Right ventricle myocardium inferior (tissue), 1 donor: ENCODE data around the gene PI4K2B. TPM values are rescaled to one million over a fixed set of nuclear protein-coding genes. Genes with fewer than 3 reads are reported as not detected.
"Not testable (repeated sequence)": the region's sequence is repeated elsewhere in the genome, so short reads cannot be mapped to it uniquely, and the experiment has no call there.

Experiments
- ATAC-seq: fragments of 200-7000 bp; cut with Tn5 transposase; one replicate; pipeline ENCODE4 v1.9.1; 2020; ENCODE audit warnings: mild to moderate bottlenecking, moderate library complexity
- DNase-seq: peaks from one replicate; pipeline ENCODE4 v3.0.0; 2021; ENCODE audit errors: missing footprints
- intact Hi-C: fragments of 100-400 bp; cut with DNase I; formaldehyde crosslinking; loops from one replicate; pipeline ENCODE4 v1.11.0; 2022
- long read RNA-seq: library from polyadenylated mRNA; unstranded; transcript quantifications from one replicate; pipeline ENCODE4 v2.0.0, GENCODE V29; 2021
- total RNA-seq: library from RNA; stranded (reverse); fragmentation: NEBNext Ultra II Directional; extraction: Animal tissue kit (Norgen Biotek cat#: 25700); gene quantifications from one replicate; pipeline ENCODE4 v1.2.1, GENCODE V29; 2021
- donor health status: DM: no; HTN: yes; CAD: no; lungs with severe emphysema.

The PI4K2B gene
- total RNA-seq: 1.8 TPM
- long read RNA-seq: 0 reads

GRCh38 chr4:25233737-25234389, at the start of gene PI4K2B:
Gene PI4K2B (plus strand): TSS chr4:25234033. CDS start chr4:25234164, 131 bp downstream.
- ATAC-seq (peak; percentile 94), DNase-seq (peak; percentile 95)
- intact Hi-C loops: loop anchor here (5.0 kb wide), 2 partner anchors 72 to 78 kb away; partner anchors contain the start of genes SEPSECS and ZCCHC4

DNA sequence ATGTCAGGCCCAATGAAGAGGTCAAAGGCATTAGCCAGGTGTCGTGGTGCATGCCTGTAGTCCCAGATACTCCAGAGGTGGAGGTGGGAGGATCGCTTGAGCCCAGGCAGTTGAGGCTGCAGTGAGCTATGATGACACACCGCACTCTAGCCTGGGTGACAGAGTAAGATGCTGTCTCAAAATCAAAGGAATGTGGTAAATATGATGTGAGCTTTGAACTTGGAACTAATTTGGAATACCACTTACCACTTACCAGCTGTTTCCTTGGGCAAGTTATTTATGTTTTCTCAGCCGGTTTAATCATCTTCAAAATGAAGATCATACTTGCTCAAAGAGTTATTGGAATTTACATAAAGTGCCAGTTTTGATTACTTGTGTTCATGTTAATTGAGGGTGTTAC, 49.8 kb upstream of the PI4K2B start:
- intact Hi-C loops: loop anchor here (5.0 kb wide), 1 partner anchor 183 kb away; no protein-coding TSS in a partner anchor
- no peak for DNase-seq
- no peak for ATAC-seq

- no peak for DNase-seq
- intact Hi-C loops: no loop called here
Observed at GRCh38 chr4:25190407-25190806, 43.4 kb upstream of the PI4K2B start.

DNA sequence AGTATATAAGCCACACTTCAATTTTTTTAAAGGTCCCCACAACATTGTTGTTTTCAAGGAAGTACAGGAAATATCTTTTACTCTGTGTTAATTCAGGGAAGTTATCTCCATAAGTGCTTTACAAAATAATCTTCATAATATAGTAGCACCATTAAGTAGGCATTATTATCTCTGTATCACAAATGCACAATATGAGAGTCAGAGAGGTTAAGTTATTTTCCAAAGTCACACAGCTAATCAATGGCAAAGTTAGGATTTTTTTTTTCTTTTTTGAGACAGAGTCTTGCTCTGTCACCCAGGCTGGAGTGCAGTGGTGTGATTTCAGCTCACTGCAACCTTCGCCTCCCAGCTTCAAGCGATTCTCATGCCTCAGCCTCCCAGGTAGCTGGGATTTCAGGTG, 35.1 kb upstream of the PI4K2B start:
- no peak for ATAC-seq
- DNase-seq: no peak
- intact Hi-C loops: no loop called here

More at GRCh38 chr4:25190407-25190806, 43.4 kb upstream of the PI4K2B start:
- ATAC-seq: no peak

DNA sequence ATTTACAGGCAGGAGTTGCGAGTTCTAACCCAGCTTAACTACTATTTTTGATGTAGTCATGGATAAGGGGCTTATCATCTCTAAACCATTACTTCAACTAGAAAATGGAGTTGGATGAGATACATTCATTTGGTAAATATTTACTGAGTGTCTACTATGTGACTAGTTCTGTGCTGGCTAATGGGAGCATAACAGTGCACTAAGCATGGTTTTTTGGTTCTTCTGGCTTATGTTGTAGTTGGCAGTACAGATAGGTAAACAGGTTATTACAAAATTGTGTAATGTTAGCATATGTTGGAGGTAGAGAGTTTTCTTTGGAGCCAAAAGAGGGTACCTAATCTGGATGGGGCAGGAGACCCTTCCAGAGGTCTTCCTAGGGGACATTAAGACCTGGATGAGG, 25.8 kb upstream of the PI4K2B start:
- intact Hi-C loops: no loop called here
- ATAC-seq (no peak), DNase-seq (no peak)

GRCh38 chr4:25209702-25210101, 24.1 kb upstream of the PI4K2B start:
- intact Hi-C loops: no loop called here
- ATAC-seq (no peak), DNase-seq (no peak)

DNA sequence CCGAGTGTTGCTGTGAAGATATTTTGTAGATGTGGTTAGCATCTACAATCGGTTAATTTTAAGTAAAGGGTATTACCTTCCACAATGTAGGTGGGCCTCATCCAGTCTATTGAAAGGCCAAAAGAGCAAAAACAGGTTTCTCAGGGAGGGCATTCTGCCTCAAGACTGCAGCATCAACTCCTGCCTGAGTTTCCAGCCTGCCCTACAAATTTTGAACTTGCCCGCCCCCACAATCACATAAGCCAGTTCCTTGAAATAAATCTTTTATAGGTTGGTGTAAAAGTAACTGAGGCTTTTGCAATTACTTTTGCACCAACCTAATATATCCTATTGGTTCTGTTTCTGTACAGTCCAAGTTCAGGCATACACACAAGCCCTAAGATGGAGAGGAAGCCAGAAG, 22.1 kb upstream of the PI4K2B start:
- intact Hi-C loops: no loop called here
- no peak for DNase-seq

GRCh38 chr4:25212822-25213221, 21.0 kb upstream of the PI4K2B start:
- intact Hi-C loops: no loop called here
- DNase-seq: no peak
- ATAC-seq: no peak

More for the DNA sequence above, 22.1 kb upstream of the PI4K2B start:
- ATAC-seq: no peak

GRCh38 chr4:25213347-25213979, 20.4 kb upstream of the PI4K2B start:
- no peak for DNase-seq
- intact Hi-C loops: no loop called here
- no peak for ATAC-seq

GRCh38 chr4:25214750-25215149, 19.1 kb upstream of the PI4K2B start:
- ATAC-seq, intact Hi-C loops, DNase-seq: not testable (repeated sequence)

DNA sequence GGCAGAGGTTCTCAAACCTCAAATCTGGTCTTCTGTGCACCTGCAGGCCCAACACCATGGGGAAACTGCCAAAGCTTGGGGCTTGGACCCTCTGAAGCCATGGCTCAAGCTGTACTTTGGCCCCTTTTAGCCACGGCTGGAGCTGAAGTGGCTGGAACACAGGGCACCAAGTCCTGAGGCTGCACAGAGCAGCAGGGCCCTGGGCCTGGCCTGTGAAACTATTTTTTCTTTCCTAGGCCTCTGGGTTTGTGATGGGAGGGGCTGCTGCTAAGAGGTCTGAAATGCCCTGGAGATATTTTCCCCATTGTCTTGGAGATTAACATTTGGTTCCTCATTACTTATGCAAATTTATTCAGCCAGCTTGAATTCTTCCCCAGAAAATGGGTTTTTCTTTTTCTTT, 18.3 kb upstream of the PI4K2B start:
- no peak for ATAC-seq
- intact Hi-C loops: no loop called here
- DNase-seq: no peak

- intact Hi-C loops: no loop called here
- no peak for ATAC-seq
- no peak for DNase-seq
Observed at GRCh38 chr4:25221377-25221776, 12.5 kb upstream of the PI4K2B start.

DNA sequence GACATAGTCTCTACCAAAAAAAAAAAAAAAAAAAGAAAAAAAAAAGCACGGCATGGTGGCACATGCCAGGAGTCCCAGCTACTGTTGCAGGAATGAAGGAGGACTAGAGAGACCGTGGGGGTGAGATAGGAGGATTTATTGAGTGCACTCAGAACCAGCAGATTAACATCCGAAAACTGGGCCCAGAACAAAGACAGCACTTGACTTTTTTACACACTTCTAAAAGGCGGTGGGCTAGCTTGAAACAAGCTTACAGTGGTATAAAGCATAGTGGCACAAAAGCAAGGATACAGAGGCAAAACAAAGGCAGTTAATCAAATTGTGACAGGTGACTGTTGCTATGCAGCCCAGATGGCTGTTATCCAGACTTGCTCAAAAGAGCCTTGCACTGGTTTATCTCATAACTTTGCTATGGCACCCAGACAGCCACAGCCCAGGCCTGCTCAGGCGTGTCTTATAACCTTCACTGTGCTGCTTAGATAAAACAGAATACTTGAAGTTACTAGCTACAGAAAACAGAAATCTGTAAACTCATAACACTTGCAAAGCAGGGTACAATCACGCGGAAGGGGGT, 9.9 kb upstream of the PI4K2B start:
- intact Hi-C loops: no loop called here
- DNase-seq (no peak), ATAC-seq (no peak)

DNA sequence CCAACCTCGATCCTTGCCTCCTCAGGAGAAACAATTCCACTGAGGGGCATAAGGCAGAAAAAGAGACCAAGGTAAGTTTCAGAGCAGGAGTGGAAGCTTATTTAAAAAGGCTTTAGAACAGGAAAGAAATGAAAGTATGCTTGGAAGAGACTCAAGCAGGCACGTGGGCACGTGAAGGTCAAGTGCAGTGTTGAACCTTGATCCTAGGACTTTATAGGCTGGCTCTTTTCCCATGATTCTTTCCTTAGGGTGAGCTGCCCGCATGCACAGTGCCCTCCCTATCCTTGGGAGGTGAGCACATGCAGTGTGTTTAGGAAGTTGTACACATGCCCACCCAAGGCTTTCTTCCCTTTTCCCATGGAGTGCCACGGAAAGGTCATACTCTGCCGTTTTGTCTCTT, 4.0 kb upstream of the PI4K2B start:
- intact Hi-C loops: loop anchor here (5.0 kb wide), 2 partner anchors 68 to 82 kb away; partner anchors contain the start of genes SEPSECS and ZCCHC4
- DNase-seq (no peak), ATAC-seq (no peak)

- intact Hi-C loops: loop anchor here (5.0 kb wide), 2 partner anchors 71 to 79 kb away; partner anchors contain the start of genes SEPSECS and ZCCHC4
- DNase-seq (no peak), ATAC-seq (no peak)
Observed at GRCh38 chr4:25233194-25233593, 639 bp upstream of the PI4K2B start.

DNA sequence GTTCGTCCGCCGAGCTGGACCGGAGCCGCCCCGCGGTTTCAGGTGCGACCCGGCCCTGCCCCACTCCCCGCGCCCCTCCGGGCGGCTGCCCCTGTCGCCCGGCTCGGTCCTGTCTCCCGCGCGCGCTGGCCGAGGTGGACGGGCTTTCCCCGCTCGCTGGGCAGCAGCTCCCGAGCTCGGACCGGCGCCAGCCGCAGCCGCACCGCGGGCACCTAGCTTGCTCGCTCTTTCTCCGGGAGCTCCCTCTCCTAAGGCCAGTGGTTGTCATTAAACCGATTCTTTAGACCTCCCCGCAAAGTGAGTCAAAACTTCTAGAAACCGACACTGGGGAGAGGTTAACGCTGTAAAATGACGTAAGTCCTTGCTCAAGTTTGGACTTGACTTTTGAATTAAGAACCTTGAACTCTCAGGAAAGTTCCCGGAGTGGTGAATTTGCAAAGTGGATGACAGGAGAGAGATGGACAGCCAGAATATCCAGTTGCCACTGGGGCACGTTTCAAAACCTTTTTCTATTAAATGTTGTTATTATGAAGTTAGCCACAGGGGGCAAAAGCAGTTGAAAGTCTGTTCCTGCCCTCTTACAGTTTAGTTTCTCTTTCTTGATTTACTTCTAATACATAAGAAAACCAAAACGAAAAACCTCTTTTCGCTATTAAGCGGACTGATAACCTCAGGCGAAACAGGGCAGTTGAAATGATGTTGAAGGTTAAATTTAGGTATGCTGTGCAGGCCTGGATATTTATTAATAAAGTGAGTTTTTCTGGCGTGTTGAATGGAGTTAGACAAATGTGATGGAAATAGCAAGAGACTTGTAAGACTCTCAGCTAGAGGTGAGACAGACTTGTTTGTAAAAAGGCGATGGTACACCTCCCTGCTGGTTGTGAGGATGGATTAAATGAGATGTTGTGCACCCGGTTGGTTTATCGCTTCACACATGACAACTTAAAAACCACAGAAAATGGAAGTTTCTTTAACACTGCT, 847 bp downstream of the PI4K2B start:
- intact Hi-C loops: loop anchor here (5.0 kb wide), 2 partner anchors 72 to 78 kb away; partner anchors contain the start of genes SEPSECS and ZCCHC4

GRCh38 chr4:25235401-25235800, 1.6 kb downstream of the PI4K2B start:
- DNase-seq (no peak), ATAC-seq (no peak)
- intact Hi-C loops: no loop called here

More for the DNA sequence above, 847 bp downstream of the PI4K2B start:
- DNase-seq: peak; percentile 62
- peak; percentile 73 for ATAC-seq

- ATAC-seq, intact Hi-C loops, DNase-seq: not testable (repeated sequence)
Observed at GRCh38 chr4:25236030-25236429, 2.2 kb downstream of the PI4K2B start.

DNA sequence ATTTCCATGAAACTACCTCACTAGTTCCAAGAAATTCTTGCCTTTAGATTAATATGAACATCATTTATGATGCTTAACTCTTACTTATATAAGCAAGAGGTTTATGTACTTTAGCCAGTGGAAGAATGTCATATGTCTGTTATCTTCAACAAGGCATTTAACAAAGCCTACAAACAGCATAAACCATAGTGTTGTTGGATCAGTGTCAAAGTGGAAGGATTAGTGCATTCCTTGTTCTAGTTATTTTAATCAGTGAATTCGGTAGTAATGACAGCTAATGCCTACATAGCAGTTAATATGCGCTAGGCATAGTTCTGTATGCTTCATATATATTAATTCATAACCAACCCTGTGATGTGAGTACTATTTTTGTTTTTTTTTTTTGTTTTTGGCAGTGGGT, 3.1 kb downstream of the PI4K2B start:
- ATAC-seq (no peak), DNase-seq (no peak)
- intact Hi-C loops: no loop called here
